Endothelial cell of umbilical vein (primary cell): ENCODE results near the gene ELOA.
A peak's percentile ranks its signal among the peaks of the same experiment; 100 is the strongest.

Experiments used
- EZH2 ChIP-seq: IDR thresholded peaks from 2 replicates; pipeline ENCODE4 v1.6.1; 2012; ENCODE audit warnings: borderline replicate concordance, low read depth, mild to moderate bottlenecking, moderate library complexity, low read length, inconsistent platforms; ENCODE audit not compliant: severe bottlenecking
- MAX ChIP-seq: IDR thresholded peaks from 2 replicates; pipeline ENCODE4 v1.6.1; 2011; ENCODE audit not compliant: insufficient read depth, insufficient read length
- POLR2A ChIP-seq: IDR thresholded peaks from 2 replicates; pipeline ENCODE4 v1.6.1; 2012; ENCODE audit warnings: low read depth, mild to moderate bottlenecking, control low read depth, low read length
- POLR2AphosphoS5 ChIP-seq: IDR thresholded peaks from 2 replicates; pipeline ENCODE4 v1.6.1; 2012; ENCODE audit warnings: low read depth, mild to moderate bottlenecking, control low read depth, low read length, moderate library complexity; ENCODE audit not compliant: insufficient read depth
- TF ChIP-seq, protein P1 (sequence below), 2 donors: IDR thresholded peaks; 1 replicate in 1 of 2; 2 replicates in 1 of 2; pipeline ENCODE4 v1.5.1; 2011; ENCODE audit warnings: low read length in 2 of 2, mild to moderate bottlenecking in 2 of 2, moderate library complexity in 2 of 2, control low read depth in 1 of 2, inconsistent platforms in 1 of 2, low read depth in 1 of 2; ENCODE audit not compliant: insufficient read depth in 1 of 2; ENCODE audit errors: extremely low read depth in 1 of 2

DNA sequence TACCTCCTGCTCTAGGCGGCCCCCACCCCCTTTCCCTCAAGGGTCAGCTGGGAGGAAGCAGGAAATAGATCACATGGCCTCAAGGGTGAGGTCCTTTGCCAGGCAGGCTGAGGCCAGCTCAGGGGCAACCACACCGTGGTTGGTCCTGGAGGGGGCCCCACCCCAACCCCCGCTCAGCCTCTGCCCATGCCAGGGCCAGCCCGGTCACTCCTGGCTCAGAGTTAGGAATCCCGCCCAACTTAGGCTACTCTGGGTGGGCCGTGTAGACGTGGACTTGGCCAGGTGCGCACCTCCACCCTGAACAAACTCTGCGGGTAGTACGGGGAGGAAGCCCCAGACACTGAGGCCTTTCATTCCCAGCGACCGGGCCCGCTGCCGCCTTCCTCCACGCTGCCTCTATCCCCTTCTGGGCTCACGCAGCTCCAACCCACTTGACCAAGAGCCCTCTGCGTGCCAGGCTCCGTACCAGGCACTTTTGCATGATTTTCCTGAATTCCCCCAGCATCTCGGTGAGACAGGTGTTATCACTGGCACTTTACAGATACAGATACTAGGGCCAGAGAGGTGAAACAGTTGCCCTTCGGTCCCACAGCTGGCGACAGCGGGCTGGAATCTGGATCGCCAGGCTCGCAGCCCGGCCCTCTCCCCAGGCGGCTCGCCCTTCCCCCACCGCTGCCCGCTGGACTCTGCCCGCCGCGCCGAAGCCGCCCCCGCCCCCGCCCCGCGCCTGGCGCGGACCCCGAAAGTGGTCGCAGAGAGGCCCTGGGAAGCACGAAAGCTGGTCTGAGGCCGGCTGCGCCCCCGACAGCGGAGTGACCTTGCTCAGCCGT lies 56.5 kb downstream of the ELOA start:
- TF ChIP-seq EZH2: no peak
- peak; percentile 97 for TF ChIP-seq POLR2A
- TF ChIP-seq, protein P1, sequence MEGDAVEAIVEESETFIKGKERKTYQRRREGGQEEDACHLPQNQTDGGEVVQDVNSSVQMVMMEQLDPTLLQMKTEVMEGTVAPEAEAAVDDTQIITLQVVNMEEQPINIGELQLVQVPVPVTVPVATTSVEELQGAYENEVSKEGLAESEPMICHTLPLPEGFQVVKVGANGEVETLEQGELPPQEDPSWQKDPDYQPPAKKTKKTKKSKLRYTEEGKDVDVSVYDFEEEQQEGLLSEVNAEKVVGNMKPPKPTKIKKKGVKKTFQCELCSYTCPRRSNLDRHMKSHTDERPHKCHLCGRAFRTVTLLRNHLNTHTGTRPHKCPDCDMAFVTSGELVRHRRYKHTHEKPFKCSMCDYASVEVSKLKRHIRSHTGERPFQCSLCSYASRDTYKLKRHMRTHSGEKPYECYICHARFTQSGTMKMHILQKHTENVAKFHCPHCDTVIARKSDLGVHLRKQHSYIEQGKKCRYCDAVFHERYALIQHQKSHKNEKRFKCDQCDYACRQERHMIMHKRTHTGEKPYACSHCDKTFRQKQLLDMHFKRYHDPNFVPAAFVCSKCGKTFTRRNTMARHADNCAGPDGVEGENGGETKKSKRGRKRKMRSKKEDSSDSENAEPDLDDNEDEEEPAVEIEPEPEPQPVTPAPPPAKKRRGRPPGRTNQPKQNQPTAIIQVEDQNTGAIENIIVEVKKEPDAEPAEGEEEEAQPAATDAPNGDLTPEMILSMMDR (IDR thresholded peaks at IDR 0.05; ENCODE audit: extremely low read depth in 1 of 2, insufficient read depth in 1 of 2, low read depth in 1 of 2, low read length in 2 of 2): no peak
- TF ChIP-seq POLR2AphosphoS5: peak; percentile 95
- peak; percentile 70 for TF ChIP-seq MAX
